T-helper 1 cell treated with Interleukin-12 subunit alpha and Interleukin-12 subunit beta and Interleukin-4 antibody, amounts not matched to agents 30 μg/mL and 1 μg/mL, for 36 hours (primary cell): ENCODE data around the gene GNA12.
A peak's percentile ranks its signal among the peaks of the same experiment; 100 is the strongest.

ENCODE experiments used
- H3K27ac Mint-ChIP-seq: one replicate; pipeline ENCODE4 v1.8.0; 2021; ENCODE audit warnings: mild to moderate bottlenecking, mixed read lengths
- H3K27me3 Mint-ChIP-seq: one replicate; pipeline ENCODE4 v1.8.0; 2021; ENCODE audit warnings: low read depth, mixed read lengths
- H3K36me3 Mint-ChIP-seq: one replicate; pipeline ENCODE4 v1.8.0; 2021; ENCODE audit warnings: low read depth, mixed read lengths
- H3K4me1 Mint-ChIP-seq: one replicate; pipeline ENCODE4 v1.8.0; 2021; ENCODE audit warnings: low read depth, mixed read lengths
- H3K4me3 Mint-ChIP-seq: one replicate; pipeline ENCODE4 v1.8.0; 2021; ENCODE audit warnings: mild to moderate bottlenecking, moderate library complexity, mixed read lengths
- H3K9me3 Mint-ChIP-seq: one replicate; pipeline ENCODE4 v1.8.0; 2021; ENCODE audit warnings: mixed read lengths

Gene GNA12

DNA sequence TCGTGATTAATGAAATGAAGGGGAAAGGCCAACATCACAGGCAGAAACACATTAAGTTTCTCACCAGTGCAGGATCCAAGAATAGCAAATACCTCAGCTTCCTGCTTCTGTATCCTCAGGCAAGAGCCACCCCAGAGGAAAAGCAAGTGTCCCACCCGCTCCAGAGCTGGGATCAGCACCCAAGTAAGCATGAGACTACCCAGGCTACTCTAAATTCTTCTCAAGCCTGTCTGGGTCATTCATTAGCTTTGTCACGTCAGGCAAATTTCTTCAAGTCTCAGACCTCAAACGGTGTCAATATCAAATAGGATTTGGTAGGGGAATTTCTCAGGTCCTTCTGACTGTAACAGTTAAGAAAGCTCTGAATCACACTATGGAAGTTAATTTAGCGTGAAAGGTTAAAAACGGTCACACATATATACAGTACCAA is 59.0 kb downstream of the GNA12 start:
- no peak overlapping the region for H3K27ac Mint-ChIP-seq
- H3K36me3 Mint-ChIP-seq: peaks cover 12% of the 10 kb centered on the region
- H3K27me3 Mint-ChIP-seq: no peaks in the 10 kb centered on the region
- H3K9me3 Mint-ChIP-seq: peaks cover 5% of the 10 kb centered on the region
- H3K4me1 Mint-ChIP-seq: peaks cover 28% of the 10 kb centered on the region
- H3K4me3 Mint-ChIP-seq: no peak overlapping the region

DNA sequence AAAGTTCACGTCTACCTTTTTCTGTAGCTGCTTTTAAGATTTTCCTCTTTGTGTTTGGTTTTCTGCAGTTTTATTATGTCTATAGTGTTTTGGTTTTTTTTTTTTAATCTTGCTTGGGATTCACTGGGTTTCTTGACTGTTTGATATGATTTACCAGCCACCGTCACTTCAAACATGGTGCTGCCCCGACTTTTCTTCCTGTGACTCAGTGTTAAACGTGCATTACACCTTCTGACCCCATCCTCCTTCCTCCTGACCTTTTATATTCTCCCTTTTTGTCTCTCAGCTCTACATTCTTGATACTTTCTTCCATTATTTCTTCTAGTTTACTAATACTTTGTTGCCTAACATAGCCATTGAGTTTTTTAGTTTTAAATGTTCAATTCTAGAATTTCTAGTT is 61.5 kb downstream of the GNA12 start:
- Mint-ChIP-seq H3K4me3 (peak overlapping the region; percentile 33), H3K4me1 (peaks cover 29% of the 10 kb centered on the region), H3K27ac (peak overlapping the region; percentile 41), H3K9me3 (peaks cover 5% of the 10 kb centered on the region), H3K36me3 (peaks cover 10% of the 10 kb centered on the region), H3K27me3 (no peaks in the 10 kb centered on the region)

DNA sequence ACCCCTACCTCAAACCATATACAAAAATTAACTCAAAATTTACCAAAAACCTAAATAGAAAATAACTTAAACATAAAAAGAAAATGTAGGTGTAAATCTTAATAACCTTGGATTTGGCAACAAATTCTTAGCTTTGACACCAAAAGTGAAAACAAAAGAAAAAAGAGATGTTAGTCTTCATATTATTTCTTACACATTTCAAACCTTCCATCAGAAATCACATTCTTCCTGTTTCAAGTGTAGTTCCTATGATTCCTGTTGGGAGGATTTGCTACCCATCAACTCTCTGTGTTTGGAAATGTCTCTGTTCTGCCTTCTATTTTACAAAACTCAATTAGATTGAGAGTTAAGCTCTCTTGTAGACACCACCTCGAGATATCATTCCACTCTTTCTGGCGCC is 62.0 kb downstream of the GNA12 start:
- H3K27me3 Mint-ChIP-seq: no peaks in the 10 kb centered on the region
- peaks cover 10% of the 10 kb centered on the region for H3K36me3 Mint-ChIP-seq
- peak overlapping the region; percentile 41 for H3K27ac Mint-ChIP-seq
- H3K4me1 Mint-ChIP-seq: peaks cover 30% of the 10 kb centered on the region
- H3K9me3 Mint-ChIP-seq: peaks cover 5% of the 10 kb centered on the region
- H3K4me3 Mint-ChIP-seq: no peak overlapping the region

DNA sequence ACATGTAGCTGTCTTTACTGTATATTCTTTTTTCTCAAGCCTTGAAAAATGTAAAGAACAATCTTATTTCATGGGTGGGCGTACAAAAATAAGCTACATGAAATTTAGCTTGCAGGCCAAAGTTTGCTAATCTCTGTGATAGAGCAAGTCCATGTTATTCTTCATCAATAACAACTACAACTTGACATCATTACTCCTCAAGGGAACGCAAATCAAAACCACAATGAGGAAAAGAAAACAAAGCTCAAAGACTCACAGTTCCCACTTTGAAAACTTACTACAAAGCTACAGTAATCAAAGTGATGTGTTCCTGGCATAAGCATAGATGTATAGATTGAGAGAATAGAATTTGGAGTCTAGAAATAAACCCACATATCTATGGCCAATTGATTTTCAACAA is 62.5 kb downstream of the GNA12 start:
- H3K36me3 Mint-ChIP-seq: peaks cover 10% of the 10 kb centered on the region
- peaks cover 30% of the 10 kb centered on the region for H3K4me1 Mint-ChIP-seq
- no peak overlapping the region for H3K4me3 Mint-ChIP-seq
- peaks cover 5% of the 10 kb centered on the region for H3K9me3 Mint-ChIP-seq
- no peak overlapping the region for H3K27ac Mint-ChIP-seq
- H3K27me3 Mint-ChIP-seq: no peaks in the 10 kb centered on the region

DNA sequence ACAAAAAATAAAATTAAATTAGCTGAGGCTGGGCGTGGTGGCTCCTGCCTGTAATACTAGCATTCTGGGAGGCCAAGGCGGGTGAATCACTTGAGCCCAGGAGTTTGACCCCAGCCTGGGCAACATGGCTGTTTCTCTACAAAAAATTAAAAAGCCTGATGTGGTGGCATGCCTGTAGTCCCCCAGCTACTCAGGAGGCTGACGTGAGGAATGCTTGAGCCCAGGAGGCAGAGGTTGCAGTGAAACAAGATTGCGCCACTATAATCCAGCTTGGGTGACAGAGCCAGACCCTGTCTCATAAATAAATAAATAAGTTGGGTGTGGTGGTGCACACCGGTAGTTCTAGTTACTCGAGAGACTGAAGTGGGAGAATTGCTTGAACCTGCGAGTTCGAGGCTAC is 65.1 kb downstream of the GNA12 start:
- Mint-ChIP-seq H3K27me3 (no peaks in the 10 kb centered on the region), H3K9me3 (peaks cover 5% of the 10 kb centered on the region), H3K4me1 (peaks cover 35% of the 10 kb centered on the region), H3K36me3 (peaks cover 11% of the 10 kb centered on the region), H3K27ac (no peak overlapping the region), H3K4me3 (no peak overlapping the region)

DNA sequence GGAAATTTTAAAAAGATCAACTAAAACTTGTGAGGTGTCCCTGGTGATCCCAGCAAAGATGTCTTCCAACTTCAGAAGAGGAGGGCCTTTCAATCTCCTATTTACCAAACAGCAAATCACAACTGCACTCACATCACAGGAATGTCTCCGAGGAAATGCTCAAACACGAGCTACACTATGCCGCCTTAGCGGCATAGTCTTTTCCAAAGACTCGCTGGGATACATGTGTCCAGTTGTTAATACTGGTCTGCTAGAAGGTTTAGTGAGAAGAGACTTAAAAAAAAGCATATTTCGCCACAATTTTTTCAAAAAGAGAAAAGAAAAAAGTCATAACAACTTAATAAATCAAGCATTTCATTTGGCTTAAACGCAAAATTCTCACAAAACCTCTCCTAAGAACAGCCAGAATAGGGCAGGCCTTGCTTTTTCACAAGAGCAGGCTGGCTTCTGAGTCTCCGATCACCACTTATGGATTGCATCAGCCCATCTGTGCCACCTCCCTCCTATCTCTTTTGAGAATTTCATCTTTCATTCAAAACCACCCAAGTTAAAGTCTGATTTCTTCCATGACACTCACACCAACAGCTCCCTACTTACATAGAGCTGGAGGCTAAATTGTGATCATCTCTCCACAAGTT is 66.1 kb downstream of the GNA12 start:
- peaks cover 11% of the 10 kb centered on the region for H3K36me3 Mint-ChIP-seq
- peaks cover 5% of the 10 kb centered on the region for H3K9me3 Mint-ChIP-seq
- H3K27ac Mint-ChIP-seq: no peak overlapping the region
- H3K27me3 Mint-ChIP-seq: no peaks in the 10 kb centered on the region
- H3K4me3 Mint-ChIP-seq: no peak overlapping the region
- H3K4me1 Mint-ChIP-seq: peaks cover 40% of the 10 kb centered on the region

DNA sequence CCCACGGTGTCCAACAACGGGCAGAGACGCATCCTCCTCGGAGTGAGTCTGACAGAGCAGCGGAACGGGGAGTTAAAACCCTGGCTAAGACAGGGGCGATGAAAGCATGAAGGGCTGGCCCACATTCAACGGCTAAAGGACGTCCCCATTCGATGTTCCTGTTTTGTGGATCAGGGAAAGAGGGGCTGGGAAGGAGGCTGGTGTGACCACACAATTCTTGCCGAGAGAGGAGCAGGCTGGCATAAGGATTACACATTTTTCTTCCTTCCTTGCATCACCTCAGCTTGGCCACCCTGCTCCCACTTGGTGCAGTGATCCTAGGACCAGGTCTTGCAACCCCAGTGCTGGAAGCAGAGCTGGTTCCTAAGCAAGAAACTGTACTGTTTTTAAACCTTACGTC is 67.7 kb downstream of the GNA12 start:
- H3K27ac Mint-ChIP-seq: no peak overlapping the region
- no peak overlapping the region for H3K4me3 Mint-ChIP-seq
- H3K4me1 Mint-ChIP-seq: peaks cover 35% of the 10 kb centered on the region
- H3K9me3 Mint-ChIP-seq: no peaks in the 10 kb centered on the region
- H3K36me3 Mint-ChIP-seq: peaks cover 15% of the 10 kb centered on the region
- H3K27me3 Mint-ChIP-seq: no peaks in the 10 kb centered on the region

DNA sequence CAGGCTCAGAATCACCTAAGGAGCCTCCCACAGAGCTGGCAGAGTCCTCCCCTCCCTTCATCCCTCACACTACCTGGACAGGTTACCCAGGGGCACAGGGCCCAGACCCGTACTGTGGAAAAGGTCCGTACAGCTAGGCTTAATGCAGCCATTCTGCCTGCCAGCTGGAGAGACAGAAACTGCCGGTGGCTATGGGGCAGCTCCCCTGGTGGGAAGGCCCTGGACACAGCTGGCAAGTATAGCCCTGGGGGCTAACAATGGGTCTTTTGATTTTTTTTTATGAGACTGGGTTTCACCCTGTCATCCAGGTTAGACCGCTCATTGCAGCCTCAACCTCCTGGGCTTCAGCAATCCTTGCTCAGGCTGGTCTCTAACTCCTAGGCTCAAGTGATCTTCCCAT is 68.3 kb downstream of the GNA12 start:
- no peak overlapping the region for H3K4me3 Mint-ChIP-seq
- no peak overlapping the region for H3K27ac Mint-ChIP-seq
- H3K36me3 Mint-ChIP-seq: peaks cover 19% of the 10 kb centered on the region
- H3K4me1 Mint-ChIP-seq: peaks cover 33% of the 10 kb centered on the region
- H3K27me3 Mint-ChIP-seq: no peaks in the 10 kb centered on the region
- H3K9me3 Mint-ChIP-seq: no peaks in the 10 kb centered on the region

DNA sequence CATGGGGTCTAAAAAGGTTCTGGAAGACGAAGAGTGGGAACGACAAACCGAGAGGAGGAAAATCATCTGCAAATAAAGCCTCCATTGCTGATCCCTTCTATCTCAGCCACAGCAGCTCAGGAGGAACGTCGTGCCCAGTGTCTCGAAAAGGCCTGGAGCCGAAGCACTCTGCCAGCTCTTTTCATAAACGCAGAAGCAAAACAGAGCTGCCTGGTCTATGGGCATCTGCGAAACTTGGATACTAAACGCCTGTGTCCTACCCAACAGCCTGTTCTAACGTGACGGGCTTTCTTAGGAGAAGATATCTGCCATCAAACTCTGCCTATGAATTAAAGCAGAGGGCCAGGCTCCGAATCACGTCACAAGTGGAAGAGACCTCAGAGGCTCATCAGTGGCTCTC is 68.7 kb downstream of the GNA12 start:
- Mint-ChIP-seq H3K36me3 (peaks cover 19% of the 10 kb centered on the region), H3K4me3 (no peak overlapping the region), H3K27me3 (no peaks in the 10 kb centered on the region), H3K4me1 (peaks cover 32% of the 10 kb centered on the region), H3K27ac (no peak overlapping the region), H3K9me3 (no peaks in the 10 kb centered on the region)

DNA sequence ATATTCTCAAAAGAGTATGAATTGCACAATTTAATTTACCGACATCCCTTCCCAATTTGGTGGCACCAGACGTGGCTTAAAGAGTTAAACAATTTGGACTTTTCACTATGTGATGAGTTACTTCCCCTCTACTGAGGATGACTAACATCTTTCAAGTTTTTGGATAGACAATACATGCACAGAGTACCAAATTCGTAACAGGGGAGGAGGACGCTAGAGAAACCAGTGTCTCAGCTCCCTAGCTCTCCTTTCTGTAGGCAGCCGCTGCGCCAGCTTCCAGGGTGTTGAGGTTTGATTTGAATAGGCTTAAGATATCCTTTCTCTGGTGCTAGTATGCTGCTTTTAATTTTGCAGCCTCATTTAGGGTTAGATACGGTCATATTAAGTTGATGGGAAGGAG is 69.2 kb downstream of the GNA12 start:
- no peak overlapping the region for H3K4me3 Mint-ChIP-seq
- H3K27me3 Mint-ChIP-seq: no peaks in the 10 kb centered on the region
- H3K9me3 Mint-ChIP-seq: no peaks in the 10 kb centered on the region
- no peak overlapping the region for H3K27ac Mint-ChIP-seq
- peaks cover 33% of the 10 kb centered on the region for H3K4me1 Mint-ChIP-seq
- peaks cover 22% of the 10 kb centered on the region for H3K36me3 Mint-ChIP-seq

DNA sequence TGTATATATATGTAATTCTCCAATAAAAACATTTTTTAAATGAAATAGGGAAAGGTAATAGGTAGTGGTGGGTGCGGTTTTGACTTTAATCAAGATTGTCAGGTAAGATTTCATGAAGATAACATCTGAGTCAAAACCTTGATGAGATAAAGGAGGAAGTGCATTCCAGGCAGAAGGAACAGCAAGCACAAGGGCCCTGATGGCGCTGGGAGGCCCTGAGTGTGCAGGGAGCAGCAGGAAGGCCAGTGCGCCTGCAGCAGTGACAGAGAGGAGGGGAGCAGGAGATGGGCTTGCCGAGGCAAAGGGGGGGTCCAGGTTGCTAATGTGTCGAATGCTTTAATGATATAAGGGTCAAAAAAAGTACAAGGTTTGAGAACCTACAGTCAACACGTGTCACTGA is 69.8 kb downstream of the GNA12 start:
- Mint-ChIP-seq H3K9me3 (no peaks in the 10 kb centered on the region), H3K27ac (no peak overlapping the region), H3K36me3 (peaks cover 23% of the 10 kb centered on the region), H3K4me3 (no peak overlapping the region), H3K27me3 (no peaks in the 10 kb centered on the region), H3K4me1 (peaks cover 33% of the 10 kb centered on the region)

DNA sequence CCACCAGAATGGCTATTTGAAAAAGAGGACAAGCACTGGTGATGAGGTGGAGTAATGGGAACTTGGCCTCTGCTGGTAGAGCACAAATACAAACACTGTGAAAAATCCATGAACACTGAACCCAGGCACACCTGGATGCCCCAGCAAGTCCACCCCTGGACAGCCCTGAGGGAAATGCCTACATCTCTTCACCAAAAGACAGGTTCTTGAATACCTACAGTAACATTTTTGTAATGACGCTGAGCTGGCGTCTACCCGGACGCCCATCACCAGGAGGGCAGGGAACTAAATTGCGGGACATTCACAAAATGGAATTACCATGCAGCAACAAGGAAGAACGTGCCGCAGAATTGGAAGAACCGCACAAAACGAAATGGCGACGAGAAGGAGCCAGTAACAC is 70.5 kb downstream of the GNA12 start:
- Mint-ChIP-seq H3K27me3 (no peaks in the 10 kb centered on the region), H3K27ac (no peak overlapping the region), H3K4me1 (peaks cover 33% of the 10 kb centered on the region), H3K36me3 (peaks cover 23% of the 10 kb centered on the region), H3K9me3 (no peaks in the 10 kb centered on the region), H3K4me3 (no peak overlapping the region)

DNA sequence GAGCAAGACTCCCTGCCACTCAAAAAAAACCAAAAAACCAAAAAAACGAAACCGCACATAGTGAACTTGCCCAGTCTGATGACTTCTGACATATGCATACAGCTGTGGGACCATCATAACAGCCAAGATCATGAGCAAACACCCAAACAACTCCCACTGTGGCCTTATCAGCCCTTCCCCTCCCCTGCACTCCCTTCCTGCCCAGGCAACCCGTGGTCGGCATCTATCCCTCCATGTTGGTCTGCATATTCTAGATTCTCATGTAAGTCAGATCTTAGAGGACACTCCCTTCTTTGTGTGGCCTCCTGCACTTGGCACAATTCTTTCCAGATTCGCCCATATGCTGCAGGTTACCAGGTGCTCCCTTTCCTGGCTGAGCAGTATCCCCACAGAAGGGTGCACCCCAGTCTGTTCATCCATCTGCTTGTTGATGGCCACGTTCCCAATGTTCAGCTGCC is 72.8 kb downstream of the GNA12 start:
- Mint-ChIP-seq H3K36me3 (peaks cover 22% of the 10 kb centered on the region), H3K9me3 (no peaks in the 10 kb centered on the region), H3K27ac (peak overlapping the region; percentile 47), H3K4me1 (peaks cover 32% of the 10 kb centered on the region), H3K27me3 (no peaks in the 10 kb centered on the region), H3K4me3 (no peak overlapping the region)

DNA sequence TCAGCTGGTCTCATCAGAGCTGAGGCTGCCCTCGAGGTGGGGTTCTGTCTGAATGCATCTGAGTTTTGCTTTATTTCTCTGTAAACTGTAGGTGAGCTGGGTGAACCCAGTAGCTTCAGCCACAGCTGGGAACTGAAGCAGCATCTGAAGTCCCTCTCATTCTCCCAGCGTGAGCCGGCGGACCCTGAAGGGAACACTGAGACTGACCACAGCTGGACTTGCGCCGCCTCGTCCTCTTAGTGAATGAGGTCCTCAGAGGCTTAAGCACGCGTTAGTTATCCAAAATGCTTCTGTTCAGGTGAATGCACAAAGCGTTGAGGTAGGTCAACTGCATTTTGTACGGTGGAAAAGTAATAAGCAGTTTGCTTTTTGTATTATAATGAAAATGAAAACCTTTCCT is 79.5 kb downstream of the GNA12 start:
- no peak overlapping the region for H3K27ac Mint-ChIP-seq
- peaks cover 15% of the 10 kb centered on the region for H3K4me1 Mint-ChIP-seq
- H3K4me3 Mint-ChIP-seq: no peak overlapping the region
- H3K9me3 Mint-ChIP-seq: no peaks in the 10 kb centered on the region
- H3K27me3 Mint-ChIP-seq: no peaks in the 10 kb centered on the region
- peaks cover under 1% of the 10 kb centered on the region for H3K36me3 Mint-ChIP-seq

DNA sequence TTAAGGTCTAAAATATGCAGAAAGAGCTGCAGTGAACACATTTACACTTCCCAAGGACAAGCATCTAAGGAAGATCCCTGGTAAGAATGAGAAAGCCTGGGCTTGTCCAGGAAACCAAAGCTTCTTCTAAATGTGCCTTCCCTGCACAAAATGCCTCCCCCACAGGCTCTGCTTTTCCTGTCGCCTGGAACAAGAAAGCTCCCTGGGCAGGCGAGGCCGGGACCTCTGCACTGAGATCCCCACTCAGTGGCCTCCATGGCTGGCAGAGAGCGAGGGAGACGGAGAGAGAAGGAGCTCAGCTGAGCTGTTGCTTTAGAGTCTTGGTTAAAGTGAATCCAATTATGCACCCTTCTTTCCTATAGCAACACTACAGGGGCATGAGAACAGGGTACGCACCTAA is 80.5 kb downstream of the GNA12 start:
- H3K4me3 Mint-ChIP-seq: no peak overlapping the region
- no peaks in the 10 kb centered on the region for H3K9me3 Mint-ChIP-seq
- no peaks in the 10 kb centered on the region for H3K27me3 Mint-ChIP-seq
- H3K36me3 Mint-ChIP-seq: peaks cover under 1% of the 10 kb centered on the region
- peaks cover 22% of the 10 kb centered on the region for H3K4me1 Mint-ChIP-seq
- no peak overlapping the region for H3K27ac Mint-ChIP-seq
